Activated CD8-positive, alpha-beta memory T cell treated with anti-CD3 and anti-CD28 coated beads for 1 hour (primary cell): Measurements from ENCODE around the gene TMEM156.

Experiments
- DNase-seq, 2 donors: peaks; one replicate each; pipeline ENCODE4 v3.0.0-alpha.2; 2020; ENCODE audit warnings: low read depth in 1 of 2; ENCODE audit errors: extremely low read depth in 1 of 2

The TMEM156 gene, protein sequence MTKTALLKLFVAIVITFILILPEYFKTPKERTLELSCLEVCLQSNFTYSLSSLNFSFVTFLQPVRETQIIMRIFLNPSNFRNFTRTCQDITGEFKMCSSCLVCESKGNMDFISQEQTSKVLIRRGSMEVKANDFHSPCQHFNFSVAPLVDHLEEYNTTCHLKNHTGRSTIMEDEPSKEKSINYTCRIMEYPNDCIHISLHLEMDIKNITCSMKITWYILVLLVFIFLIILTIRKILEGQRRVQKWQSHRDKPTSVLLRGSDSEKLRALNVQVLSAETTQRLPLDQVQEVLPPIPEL

GRCh38 chr4:39032218-39033085 lies at the start of gene TMEM156:
Gene TMEM156 (minus strand): TSS chr4:39032409. CDS start chr4:39032313, 96 bp downstream.
- no peak for DNase-seq

GRCh38 chr4:39078829-39079228 lies 46.6 kb upstream of the TMEM156 start:
- DNase-seq: no peak

GRCh38 chr4:39068907-39069306 lies 36.7 kb upstream of the TMEM156 start:
- no peak for DNase-seq

DNA sequence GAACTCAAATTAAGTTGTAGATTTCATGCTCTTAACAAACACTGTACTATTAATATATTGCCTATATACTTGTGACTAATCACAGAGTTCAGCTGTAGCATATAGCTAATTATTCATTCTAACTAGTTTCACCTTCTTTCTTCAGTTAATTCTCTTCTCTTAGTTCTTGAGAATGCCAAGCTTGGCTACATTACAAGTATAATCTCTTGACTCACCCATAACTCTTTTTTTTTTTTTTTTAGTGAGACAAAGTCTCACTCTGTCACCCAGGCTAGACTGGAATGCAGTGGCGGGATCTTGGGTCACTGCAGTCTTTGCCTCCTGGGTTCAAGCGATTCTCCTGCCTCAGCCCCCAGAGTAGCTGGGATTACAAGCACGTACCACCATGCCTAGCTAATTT lies 35.2 kb upstream of the TMEM156 start:
- no peak for DNase-seq

DNA sequence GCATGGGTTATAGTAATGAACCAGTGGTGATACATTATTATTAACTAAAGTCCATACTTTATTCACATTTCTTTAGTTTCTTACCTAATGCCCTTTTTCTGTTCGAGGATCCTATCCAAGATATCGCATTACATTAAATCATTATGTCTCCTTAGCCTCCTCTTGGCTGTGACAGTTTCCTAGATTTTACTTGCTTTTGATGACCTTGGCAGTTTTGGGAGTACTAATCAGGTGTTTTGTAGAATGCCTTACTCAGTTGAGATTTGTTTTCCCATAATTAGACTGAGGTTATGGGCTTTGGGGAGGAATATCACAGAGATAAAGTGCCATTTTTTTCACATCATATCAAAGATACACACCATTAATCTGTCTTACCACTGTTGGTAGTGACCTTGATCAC lies 34.8 kb upstream of the TMEM156 start:
- no peak for DNase-seq

- DNase-seq: no peak
Measured at GRCh38 chr4:39066371-39066770, 34.2 kb upstream of the TMEM156 start.

- DNase-seq: no peak
Measured at GRCh38 chr4:39063430-39063829, 31.2 kb upstream of the TMEM156 start.

- no peak for DNase-seq
Measured at GRCh38 chr4:39062770-39063097, 30.5 kb upstream of the TMEM156 start.

DNA sequence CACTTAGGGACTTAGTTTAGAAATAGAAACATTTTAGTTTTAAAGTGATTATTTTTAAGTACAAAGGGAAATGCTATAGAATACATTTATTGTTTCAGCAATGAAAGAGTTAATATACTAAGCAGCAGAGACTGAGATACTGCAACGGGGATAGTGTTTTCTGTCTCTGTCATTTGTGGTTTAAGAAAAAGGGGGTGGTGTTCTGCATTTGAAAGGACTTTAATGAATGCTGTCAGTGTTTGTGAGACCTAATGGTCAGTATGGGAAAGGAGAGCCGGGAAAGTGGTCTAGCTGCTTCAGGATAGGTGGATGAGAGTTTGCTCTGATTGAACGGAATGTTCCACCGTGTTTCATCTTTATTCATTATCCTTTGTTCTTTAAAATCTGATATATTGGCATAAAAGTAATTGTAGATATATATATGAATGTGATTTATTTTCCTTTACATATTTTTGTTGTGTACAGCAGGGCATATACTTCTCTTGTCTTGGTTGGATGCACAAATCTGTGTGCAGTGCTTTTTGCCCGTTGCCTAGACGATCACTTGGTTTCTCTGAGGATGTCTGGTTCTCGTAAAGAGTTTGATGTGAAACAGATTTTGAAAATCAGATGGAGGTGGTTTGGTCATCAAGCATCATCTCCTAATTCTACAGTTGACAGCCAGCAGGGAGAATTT lies 30.0 kb upstream of the TMEM156 start, which contains the start of gene KLHL5:
TSS of gene KLHL5 (plus strand) at position 139 of the 676 bp plus-strand sequence. CDS start at position 560, 421 bp downstream.
- no peak for DNase-seq

- no peak for DNase-seq
Measured at GRCh38 chr4:39061457-39061856, 29.2 kb upstream of the TMEM156 start.

DNA sequence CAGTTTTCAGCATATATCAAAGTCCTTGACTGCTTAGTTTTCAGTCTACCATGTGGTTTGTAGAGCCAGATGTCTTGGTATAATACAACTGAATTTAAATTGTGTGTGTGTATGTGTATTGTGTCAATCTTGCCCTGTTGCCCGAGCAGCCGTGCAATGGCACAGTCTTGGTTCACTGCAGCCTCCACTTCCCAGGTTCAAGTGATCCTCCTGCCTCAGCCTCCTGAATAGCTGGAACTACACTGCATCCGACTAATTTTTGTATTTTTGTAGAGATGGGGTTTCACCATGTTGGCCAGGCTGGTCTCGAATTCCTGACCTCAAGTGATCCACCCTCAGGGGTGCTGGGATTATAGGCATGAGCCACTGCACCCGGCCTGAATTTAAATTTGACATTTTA lies 23.8 kb upstream of the TMEM156 start:
- DNase-seq: no peak

DNA sequence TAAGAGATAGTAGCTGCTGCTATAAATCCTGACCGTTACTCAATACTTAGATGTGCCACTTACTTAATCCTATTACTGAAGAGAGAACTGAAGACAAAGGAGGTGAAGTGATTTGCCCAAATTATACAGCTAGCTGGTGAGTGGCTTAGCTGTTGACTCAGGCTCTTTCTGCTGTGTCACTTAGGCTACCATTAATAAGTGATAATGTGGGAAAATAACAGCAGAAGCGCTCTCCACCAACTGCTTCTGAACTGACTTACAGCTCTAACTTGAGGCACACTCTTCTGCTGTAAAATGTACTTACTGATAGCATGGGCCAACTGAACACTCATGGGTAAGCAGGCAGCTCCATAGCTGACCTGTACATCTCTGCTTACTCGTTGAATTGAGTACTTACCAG lies 22.3 kb upstream of the TMEM156 start:
- DNase-seq: no peak

DNA sequence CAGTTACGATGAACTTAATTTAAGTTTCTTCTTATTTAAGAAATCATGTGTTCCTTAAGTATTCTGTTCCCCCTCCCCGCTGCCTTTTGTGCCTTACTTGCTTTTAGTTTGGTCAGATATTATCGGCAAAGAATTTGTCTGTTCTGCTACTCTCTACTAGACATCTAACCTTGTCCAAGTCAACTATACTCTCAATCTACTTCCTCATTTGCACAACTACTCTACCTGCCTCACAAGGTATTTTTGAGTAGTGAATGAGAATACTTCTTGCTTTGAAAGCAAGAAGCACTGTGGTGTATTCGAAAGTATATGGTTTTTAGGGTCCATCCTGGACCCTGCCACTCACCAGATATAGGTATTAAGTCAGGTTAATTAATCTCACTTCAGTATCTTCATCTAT lies 21.8 kb upstream of the TMEM156 start:
- DNase-seq: no peak

- DNase-seq: no peak
Measured at GRCh38 chr4:39051492-39051891, 19.3 kb upstream of the TMEM156 start.

DNA sequence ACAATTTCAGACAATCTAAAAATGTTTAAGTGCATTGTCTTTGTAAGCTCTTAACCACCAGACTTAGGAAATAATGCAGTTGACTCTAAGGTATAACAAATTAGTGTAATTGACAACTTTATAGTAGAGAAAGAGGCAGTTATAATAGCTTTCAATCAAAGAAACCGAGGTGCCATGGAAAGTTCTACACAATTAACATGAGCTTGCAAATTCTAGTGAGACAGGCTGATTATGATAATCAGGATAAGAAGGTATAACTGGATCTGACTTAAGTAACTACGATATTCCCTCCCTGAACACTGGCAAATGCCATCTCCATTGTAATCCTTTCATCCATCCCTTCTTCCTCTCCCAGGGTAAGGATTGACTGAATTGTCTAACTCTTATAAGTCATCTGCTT lies 18.4 kb upstream of the TMEM156 start:
- DNase-seq: no peak

GRCh38 chr4:39048311-39048710 lies 16.1 kb upstream of the TMEM156 start:
- DNase-seq: no peak

DNA sequence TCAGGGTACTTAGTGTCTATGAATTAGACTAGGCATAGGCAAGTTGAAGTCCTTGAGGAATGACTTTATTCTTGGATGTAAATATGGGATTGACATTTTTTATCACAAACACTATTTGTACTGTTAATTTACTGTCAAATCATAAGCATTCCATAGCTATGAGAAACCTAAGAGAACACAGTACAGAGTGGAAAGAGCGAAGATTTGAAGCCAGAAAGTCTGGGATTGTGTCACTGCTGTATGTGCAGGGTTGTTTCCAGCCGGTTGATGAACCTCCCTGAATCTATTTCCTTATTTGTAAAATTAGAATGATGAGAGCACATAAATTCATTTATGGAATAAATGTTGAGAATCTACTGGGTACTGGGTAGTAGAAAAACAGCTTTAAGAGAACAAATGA lies 15.5 kb upstream of the TMEM156 start:
- DNase-seq: no peak

DNA sequence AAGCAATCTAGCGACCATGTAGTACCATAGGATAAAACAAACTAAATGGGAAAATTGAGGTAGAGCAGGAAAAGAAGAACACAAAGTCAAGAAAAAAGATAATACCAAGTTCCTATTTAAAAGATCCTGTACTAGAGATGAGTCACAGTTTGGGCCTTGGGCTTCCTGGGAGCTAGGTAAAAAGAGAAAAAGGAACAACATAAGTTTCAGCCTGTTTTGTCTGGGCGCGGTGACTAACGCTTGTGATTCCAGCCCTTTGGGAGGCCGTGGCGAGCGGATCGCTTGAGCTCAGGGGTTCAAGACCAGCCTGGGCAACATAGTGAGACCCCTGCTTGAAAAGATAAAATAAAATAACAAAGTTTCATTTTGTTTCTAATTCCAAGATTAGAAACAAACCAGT lies 14.0 kb upstream of the TMEM156 start:
- DNase-seq: no peak

DNA sequence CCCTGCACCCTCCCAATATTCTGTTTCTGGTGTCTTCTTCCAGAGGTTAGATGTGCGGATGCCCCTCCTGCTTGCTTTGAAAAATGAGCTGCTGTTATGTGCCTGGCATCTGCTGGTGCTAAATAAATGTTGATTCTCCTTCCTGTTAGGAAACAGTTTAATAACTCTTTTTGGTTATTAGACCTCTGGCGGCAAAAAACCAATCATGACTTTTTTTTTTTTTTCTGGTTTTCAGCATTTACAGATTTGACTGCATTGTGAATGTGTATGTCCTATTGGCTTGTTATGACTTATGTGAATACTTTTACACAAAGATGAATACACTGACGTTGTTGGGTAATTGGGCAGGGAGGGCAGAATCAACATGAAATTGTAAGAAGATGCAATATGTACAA lies 13.6 kb upstream of the TMEM156 start:
- no peak for DNase-seq

DNA sequence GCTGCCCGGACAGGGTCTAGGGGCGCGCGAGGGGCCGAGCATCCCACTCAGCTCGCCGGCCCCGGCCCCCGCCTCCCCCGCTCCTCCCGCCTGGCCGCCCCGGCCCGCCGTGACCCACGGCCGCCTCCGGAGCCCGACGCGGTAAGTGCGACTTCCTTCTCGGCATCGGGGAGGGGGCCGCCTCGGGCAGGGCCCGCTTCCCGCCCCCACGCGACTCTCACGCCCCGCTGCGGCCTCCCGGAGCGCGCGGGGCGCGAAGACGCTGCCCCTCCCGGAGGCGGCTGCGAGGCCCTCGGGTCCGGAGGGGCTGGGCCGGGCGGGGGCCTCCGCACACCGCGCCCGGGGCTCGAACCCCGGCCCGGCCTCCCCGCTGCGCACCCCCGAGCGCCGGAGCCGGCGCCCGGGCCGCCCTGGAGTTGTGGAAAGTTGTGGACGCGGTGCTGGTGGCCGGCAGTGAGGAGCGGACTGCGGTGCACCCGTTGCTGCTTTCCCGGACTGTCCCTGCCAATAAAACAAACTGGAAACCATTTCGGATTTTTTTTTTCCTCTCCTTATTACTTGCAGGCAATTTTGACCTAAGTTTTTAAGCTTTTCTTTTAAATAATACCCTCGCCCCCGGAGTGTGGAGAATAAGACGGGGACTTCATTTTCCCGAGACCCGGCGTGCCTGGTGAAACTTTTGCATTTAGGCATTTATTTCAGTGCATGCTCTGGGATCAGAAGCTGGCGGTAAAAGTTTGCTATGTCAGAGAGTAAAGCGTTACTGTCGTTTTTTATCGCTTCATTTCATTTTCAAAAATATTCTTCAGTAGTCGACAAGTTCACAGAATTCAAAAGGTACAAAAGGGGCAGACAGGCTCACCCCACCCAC lies 13.0 kb upstream of the TMEM156 start:
- peak in 1 of 2 donors; percentile 14 for DNase-seq
